NCI-H82 (cell line): ENCODE measurements around the gene TESK2.
A peak's percentile ranks its signal among the peaks of the same experiment; 100 is the strongest.

Experiments used
- DNase-seq: peaks from one replicate; lab custom pipeline; 2025; lab: John Stamatoyannopoulos, UW

The TESK2 gene

DNA sequence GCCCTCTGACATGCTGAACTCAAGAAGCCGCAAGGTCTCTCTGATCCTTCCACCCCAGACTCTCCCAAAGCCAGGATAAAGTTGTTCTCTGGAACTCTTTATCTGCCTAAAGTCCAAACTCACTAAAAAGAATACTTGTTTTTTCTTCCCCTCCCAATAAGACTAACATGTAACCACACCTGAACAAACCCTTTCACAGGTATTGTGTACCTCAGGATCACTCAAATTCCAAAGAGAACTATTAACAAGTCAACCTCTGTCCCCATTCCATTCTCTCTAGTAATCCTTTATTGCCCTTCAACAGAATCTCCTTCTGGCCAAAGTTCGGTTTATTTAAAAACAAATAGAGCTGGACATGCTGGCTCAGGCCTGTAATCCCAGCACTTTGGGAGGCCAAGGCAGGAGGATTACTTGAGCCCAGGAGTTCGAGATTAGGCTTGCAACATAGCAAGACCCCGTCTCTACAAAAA is 155.1 kb downstream of the TESK2 start:
- no peak for DNase-seq

DNA sequence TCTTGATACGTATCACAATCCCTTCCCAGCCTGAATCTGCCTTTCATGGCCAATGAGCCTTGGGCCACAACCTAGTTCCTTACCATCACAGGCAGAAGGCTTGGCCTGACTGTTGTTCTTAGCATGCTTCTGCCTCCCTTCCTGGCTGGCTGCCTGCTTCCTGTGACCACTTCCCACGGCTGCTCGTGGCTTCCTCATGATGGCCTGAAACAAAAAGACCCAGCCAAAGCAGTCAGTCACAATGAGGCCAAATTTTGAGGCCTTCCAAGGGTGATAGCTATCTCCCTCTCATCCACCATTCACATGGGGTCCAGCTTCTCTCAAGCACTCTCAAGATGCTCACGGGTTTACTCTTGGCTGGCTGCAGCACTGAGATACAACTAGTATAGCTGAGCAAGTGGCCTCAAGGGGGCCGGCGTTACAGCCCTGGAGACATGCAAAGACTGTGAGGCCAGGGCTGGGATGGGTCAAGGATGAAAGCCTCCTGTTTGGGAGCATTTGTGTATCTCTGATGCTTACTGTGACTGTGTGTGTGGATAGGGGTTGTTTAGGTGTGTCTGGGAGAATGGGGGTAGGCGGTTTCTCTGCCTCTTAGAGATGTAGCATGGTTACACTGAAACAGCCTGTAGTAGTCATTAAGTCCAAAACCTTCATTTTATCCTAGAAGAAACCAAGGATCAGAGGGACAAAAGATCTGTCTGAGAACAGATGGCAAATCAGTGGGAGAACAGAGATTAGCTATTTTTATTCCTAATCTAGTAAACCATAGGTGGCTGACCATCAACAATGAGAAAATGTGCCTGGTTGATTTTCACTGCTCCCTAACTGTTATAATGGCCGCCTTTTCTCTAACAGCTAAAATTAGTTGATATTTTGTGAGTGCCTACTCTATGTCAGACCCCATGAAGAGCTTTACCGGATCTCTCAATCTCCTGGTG is 156.4 kb downstream of the TESK2 start:
- peak; percentile 68 for DNase-seq

DNA sequence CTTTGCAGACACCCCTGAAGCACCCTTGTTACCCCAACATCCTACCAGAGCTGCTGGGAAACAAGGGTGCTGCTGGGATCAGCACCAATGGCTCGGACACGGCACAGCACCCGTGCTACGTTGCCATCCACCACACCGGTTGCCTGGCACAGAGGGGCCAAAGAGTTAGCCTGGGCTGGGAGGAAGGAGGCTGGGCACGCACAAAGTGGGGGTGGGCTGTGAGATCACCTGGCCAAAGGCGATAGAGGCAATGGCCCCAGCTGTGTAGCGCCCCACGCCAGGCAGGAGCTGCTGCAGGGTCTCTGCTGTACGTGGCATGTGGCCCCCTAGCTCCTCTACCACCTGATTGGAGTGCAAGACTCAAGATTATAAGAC is 158.6 kb downstream of the TESK2 start:
- DNase-seq: no peak

DNA sequence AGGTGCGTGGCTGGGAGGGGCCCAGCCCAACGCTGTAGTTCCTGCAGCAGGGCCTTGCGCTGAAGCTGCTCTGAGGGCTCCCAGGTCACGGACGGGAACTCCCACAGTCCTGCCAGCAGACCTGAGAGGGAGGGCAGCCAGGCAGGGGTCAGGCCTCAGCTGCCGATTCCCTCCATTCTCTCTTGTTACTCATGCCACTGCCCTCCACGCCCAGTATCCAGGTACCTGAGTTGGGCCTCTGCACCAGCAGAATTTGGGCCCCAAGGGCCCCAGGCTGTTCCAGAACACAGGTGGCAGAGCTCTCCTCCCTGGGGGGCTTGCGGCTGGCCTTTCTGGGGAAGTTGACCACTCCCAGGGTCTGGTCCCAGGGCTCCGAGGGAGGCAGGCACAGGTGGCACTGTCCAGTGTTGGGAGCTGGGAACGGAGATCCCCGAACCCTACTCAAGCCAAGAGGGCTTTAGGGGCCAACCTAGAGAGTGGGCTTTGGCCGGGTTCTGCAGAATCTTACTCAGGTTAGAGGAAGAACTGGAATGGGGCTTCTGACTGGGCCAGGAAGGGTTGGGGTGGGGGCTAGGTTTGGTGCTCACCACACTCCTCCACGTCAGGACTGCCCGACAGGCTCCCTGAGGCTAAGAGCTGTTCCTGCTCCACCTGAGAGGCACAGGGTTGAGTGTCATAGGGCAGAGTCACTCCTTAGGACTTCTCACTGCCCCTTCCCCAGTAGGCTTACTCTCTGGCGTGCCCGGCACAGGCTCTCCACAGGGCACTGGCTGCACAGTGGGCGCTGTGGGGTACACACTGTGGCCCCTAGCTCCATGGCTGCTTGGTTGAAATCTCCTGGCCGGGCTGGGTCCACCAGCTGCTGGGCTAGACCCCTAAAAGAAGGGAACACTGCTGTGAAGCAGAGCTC is 159.3 kb downstream of the TESK2 start:
- no peak for DNase-seq

DNA sequence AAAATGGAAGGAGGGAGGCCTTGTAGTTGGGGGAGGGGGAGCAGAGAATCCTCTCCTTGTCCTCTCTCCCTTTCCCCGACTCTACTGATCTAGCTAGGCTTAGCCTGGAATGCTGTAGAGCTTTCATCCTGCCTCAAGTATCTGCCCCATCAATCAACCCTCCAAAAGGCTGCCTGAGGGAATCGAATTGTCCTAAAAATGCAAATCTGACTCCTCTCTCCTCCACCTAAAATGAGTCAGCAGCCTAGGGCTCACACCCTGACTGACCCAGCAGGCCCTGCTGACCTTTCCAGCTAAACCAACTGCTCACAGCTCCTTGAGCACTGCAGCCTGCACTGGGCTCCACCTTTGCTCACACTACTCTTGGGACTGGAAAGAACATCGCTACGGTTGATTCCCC is 161.5 kb downstream of the TESK2 start:
- DNase-seq: peak; percentile 38

DNA sequence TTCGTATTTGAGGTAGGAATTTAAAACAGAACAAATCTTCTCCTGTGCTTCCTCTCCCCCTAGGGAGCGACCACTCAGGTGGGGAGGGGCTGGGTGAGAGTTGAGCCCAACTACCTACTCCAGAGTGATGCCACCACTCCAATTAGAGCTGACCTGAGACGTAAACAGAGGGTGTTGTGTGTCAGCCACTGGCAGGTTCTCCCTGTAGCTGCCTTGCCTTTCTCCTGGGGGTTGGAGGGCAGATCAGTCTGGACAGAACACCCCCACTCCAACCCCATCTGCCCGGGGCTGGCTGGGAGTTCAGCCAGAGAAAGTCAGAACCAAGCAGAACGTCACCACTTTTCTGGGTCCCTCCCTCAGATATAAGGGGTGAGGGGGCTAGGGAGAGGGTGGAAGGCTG is 162.3 kb downstream of the TESK2 start:
- peak; percentile 53 for DNase-seq

DNA sequence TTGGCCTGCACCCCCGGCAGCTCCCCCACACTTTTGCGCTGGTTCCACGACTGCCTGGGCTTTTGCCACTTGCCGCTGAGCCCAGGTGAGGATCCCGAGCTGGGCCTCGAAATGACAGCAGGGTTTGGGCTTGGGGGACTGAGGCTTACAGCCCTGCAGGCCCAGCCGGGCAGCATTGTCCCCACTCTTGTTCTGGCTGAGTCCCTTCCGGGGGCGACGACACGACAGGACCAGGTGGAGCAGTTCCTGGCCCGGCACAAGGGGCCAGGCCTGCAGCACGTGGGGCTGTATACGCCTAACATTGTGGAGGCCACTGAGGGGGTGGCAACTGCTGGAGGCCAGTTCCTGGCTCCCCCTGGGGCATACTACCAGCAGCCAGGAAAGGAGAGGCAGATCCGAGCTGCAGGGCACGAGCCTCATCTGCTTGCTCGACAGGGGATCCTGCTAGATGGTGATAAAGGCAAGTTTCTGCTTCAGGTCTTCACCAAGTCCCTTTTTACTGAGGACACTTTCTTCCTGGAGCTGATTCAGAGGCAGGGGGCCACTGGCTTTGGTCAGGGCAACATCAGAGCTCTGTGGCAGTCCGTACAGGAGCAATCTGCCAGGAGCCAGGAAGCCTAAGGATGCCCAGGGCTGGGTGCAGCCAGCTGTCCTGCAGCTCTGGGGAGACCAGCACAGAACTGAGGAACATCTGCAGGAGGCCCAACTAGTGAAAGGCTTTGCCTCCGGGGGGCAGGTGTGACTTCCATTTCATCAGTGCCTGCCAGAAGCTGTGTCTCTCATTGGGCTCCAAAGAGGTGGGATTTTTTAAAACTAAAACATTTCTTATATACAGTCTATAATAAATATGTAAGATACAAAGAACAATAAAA is 163.1 kb downstream of the TESK2 start:
- peak; percentile 66 for DNase-seq

DNA sequence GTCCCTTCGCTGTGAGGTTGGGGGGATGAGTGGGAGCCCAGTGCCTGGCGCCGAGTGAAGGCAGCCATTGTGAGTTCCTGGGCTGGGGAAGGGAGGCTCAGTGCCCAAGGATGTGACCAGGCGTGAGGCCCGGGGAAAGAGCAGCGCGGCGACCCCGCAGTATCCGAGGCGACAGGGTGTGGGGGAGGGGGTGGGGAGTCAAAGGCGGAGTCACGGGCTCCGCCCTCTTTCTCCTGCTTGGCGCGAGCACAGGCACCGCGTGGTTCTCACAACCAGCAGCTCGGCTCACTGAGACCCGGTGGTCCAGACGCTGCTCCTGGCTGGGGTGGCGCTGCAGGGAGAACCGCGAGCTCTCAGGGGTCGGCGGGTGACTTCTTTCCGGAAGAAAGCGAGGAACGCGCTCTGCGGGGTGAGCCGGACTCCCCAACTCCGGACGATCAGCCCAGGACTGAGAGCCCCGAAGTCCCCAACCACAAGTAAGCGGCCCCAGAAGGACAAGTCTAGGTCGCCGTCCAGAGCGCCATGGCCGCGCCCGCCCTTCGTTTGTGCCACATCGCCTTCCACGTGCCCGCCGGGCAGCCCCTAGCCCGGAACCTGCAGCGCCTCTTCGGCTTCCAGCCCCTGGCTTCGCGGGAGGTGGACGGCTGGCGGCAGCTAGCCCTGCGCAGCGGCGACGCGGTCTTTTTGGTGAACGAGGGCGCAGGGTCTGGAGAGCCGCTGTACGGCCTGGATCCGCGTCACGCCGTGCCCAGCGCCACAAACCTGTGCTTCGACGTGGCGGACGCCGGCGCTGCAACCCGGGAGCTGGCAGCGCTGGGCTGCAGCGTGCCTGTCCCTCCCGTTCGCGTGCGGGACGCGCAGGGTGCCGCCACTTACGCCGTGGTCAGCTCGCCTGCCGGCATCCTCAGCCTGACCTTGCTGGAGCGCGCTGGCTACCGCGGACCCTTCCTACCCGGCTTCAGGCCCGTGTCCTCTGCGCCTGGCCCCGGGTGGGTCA is 164.0 kb downstream of the TESK2 start, which contains the start of gene HPDL:
HPDL (plus strand) TSS at position 269 of the 997 bp plus-strand sequence; CDS start at position 523, 254 bp downstream.
- DNase-seq: peak; percentile 97

DNA sequence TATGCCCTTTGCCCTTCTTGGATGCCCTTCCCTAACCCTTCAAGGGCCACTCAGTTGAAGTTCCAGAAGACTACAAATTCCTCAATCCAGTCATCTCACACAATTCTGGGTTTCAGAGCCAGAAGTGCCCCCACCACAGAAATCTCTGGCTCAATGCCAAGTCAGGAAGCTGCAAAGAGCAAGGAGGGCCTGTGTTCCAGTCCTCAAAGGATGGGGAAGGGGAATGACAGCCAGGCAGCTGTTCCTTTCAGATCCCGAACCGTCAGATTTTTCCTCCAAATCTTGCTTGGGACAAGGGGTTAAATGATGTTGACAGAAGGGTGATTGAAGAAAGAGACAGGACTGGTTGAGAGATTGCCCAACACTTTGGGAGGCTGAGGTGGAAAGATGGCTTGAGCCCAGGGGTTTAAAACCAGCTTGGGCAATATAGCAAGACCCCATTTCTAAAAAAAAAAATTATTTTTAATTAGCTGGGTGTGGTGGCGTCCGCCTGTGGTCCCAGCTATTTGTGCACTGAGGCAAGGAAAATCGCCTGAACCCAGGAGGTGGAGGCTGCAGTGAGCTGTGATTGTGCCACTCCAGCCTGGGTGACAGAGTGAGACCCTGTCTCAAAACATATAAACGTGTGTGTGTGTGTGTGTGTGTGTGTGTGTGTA is 165.0 kb downstream of the TESK2 start:
- DNase-seq: peak; percentile 50

DNA sequence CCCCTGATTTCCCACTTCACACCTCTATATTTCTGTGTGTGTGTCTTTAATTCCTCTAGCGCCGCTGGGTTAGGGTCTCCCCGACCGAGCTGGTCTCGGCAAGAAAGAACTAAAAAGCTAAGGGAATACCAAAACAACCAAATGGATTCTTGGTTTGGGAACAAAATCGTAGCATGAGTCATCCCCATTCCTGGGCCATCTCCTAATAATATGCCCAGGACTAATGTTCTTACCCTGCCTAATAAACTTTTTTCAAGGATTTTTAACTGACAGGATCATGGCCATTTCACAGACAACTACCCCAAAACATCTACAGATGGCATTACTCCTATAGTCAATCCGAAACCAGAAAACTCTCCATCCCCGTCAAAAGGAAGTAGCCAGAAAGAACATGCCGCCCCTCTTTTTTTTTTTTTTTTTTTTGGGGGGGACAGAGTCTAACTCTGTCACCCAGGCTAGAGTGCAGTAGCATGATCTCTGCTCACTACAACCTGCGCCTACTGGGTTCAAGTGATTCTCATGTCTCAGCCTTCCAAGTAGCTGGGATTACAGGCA is 168.4 kb downstream of the TESK2 start:
- DNase-seq: no peak

DNA sequence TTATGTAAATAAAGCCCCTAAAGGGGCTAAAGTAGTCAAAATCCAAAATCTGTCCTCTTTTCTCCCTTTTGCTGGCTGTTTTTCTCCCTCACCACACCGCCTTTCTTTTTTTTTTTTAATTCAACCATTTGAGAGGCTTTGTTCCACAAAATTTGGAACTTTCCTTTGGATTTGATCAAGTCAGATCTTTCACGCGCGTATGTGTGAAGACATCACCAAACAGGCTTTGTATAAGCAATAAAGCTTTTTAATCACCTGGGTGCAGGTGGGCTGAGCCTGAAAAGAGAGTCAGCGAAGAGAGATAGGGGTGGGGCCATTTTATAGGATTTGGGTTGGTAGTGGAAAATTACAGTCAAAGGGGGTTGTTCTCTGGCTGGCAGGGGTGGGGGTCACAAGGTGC is 169.5 kb downstream of the TESK2 start:
- DNase-seq: no peak

DNA sequence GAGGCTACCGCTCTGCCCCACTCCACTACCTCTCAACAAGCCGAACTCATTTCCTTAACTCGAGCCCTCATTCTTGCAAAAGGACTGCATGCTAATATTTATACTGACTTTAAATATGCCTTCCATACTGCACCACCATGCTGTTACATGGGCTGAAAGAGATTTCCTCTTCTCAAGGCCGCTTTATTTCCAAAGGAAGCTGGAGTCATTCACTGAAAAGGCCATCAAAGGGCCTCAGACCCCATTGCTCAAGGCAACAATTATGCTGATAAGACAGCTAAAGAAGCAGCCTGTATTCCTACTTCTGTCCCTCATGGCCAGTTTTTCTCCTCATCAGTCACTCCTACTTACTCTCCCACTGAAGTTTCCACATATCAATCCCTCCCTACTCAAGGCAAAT is 171.2 kb downstream of the TESK2 start:
- DNase-seq: no peak

DNA sequence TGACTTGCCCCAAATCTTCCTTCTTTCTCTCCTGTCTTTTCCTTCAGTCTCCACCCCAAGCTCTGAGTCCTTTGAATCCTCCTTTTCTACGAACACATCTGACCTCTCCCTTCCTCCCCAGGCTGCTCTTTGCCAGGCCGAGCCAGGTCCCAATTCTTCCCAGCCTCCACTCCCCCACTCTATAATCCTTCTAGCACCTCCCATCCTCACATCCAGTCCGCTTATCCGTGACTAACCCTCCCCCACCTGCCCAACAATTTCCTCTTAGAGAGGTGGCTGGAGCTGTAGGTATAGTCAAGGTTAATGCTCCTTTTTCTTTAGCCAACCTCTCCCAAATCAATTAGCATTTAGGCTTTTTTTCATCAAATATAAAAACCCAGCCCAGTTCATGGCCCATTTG is 173.8 kb downstream of the TESK2 start:
- DNase-seq: peak; percentile 90

DNA sequence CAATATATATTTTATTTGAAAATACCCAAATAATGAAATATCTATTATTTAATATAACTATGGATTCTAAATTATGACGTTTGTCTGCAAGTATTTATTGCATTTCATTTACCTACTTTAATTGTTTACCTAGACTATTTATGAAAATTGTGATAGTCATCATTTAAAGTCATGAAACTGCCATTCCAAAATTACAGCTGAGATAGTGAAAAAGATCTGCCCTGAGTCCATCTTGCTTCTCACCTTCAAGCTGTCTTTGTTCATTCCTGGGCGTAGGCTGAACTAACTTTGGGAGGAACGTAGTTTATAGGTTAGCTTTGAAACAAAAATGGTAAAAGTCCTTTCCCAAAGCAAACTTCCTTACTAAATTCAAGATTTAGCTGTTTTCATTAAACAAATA is 176.7 kb downstream of the TESK2 start:
- DNase-seq: no peak

DNA sequence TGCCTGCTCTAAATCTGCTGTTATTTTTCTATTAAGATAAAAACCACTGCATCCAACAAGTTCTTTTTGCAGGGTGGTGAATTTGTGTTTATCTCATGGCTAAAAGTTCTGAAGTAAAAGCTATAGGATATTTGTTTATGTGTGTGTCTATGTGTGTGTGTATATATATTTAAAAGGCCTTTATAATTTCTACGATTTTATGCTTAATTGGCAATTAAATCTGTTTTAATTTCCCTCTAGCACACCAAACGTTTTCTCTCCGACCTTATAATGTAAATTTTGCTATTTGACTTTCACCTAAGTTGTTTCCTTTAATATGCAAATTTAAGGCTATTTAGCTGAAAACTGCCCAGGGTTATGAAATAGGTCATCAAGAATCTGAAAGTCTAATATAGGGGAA is 184.1 kb downstream of the TESK2 start:
- no peak for DNase-seq

DNA sequence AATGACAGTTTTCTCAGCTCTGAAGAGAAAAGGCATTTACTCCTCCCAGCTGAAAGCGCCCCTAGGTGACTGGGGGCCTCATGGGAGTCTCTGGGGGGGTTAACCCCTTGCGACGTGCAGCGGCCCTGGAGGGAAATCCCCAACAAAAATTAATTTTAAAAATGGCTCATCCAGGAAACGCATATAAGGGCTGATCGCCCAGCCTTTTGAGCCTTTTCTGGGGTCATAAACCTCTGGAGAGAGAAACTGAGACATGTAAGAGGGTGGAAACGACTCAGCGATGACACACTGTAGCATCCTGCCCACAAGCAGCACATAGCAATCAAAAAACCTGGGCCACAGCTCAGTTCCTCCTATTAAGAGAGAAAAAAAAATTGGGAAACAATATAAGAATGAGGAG is 184.6 kb downstream of the TESK2 start:
- no peak for DNase-seq

DNA sequence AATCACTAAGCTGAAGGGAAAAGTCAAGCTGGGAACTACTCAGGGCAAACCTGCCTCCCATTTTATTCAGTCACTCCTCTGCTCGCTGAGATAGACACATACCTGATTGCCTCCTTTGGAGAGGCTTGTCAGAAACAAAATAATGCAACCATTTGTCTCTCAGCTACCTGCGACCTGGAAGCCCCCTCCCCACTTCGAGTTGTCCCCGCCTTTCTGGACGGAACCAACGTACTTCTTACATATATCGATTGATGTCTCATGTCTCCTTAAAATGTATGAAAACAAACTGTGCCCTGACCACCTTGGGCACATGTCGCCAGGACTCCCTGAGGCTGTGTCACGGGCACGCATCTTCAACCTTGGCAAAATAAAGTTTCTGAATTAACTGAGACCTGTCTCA is 185.7 kb downstream of the TESK2 start:
- no peak for DNase-seq

DNA sequence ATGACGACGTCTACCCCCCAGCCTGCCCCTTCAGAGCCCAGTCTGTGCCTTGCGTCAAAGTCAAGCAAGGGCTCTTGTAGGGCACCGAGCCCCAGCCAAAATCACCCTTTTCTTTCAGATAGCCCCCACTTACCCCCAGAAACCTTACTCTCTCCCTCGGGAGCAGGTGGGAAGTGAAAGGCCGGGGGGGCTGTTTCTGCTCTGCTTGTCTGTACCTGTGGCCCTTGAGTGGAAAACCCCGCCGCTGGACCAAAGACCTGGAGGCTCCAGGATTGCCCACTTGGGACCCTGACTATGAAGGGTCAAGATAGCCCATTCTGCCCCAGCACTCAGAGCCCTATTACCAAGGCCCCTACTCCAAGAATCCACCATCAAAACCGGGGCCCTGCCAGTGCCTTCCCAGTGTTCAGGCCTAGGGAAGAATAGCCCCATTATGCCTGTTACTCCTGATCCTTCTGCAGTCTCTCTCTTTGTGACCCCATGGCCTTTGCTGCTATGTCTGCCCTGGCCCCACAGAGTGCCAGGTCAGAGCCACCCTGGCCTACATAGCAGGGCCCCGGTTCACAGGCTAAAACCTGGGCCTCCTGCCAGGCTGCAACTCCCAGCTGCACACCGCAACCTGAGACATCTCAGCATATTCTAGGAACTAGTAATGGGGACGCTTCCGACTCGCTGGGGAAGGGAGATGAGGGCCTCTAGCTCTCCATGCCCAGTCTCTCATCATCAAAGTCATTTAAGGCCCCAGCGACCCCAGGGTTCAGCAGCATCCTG is 186.5 kb downstream of the TESK2 start:
- DNase-seq: peak; percentile 56
